Ovary (tissue), 9 donors: ENCODE results near the gene TMSB10. TPM values are rescaled to one million over a fixed set of nuclear protein-coding genes. Genes with fewer than 3 reads are reported as not detected.

Experiments used
- DNase-seq, 5 donors: peaks; one replicate each; pipeline ENCODE4 v3.0.0-alpha.2; 2019 to 2020
- H3K27ac ChIP-seq, 2 donors: fragments of 200-600 bp; one replicate each; pipeline versions ENCODE4 v1.5.1 to v1.8.0; 2019 to 2022
- H3K27me3 ChIP-seq: fragments of 200-600 bp; one replicate; pipeline ENCODE4 v1.8.0; 2022
- H3K36me3 ChIP-seq: fragments of 200-600 bp; sonication (generic); one replicate; pipeline ENCODE4 v1.5.1; 2019
- H3K4me1 ChIP-seq: one replicate; pipeline ENCODE4 v1.8.1; 2013; ENCODE audit warnings: mild to moderate bottlenecking, moderate library complexity; ENCODE audit not compliant: insufficient read depth
- H3K4me3 ChIP-seq: fragments of 200-600 bp; sonication (generic); one replicate; pipeline ENCODE4 v1.5.1; 2017
- H3K9me3 ChIP-seq, 2 donors: fragments of 200-600 bp in 1 of 2; sonication (generic) in 1 of 2; one replicate each; pipeline versions ENCODE4 v1.5.1 to v1.8.1; 2013 to 2019; ENCODE audit warnings: mild to moderate bottlenecking in 1 of 2, moderate library complexity in 1 of 2
- EP300 ChIP-seq: sonication (generic); formaldehyde crosslinking; IDR thresholded peaks from one replicate; pipeline ENCODE4 v1.6.1; 2017; ENCODE audit warnings: antibody characterized with exemption
- POLR2A ChIP-seq: fragments of 450-650 bp; IDR thresholded peaks from one replicate; pipeline ENCODE4 v1.6.1; 2017; ENCODE audit warnings: antibody characterized with exemption, mild to moderate bottlenecking, moderate library complexity
- WGBS, 3 donors: extraction: QIAGEN DNeasy Blood & Tissue Kit in 1 of 3; methylation state at CpG; one replicate each; pipeline versions ENCODE4 v1.1.5 to v1.1.7; 2013 to 2017; 5-methylcytosine and 5-hydroxymethylcytosine counted together
- intact Hi-C, 4 donors: fragments of 100-400 bp; cut with DNase I; formaldehyde crosslinking; loops; one replicate each; pipeline versions ENCODE4 v1.11.0 to v1.15.1; 2022 to 2023
- polyA plus RNA-seq, 2 donors: library from polyadenylated mRNA; stranded (reverse); fragments of 200-250 nt in 1 of 2; fragments of 350-450 nt in 1 of 2; fragmentation: Illumina TruSeq in 1 of 2; extraction: RNeasy Lipid Tissue Mini Kit (QIAGEN cat#74804) in 1 of 2; gene quantifications; one replicate each; pipeline ENCODE4 v1.2.3, GENCODE V29; 2013 to 2014
- total RNA-seq, 7 donors: library from RNA; depleted of rRNA in 2 of 7; stranded (reverse); fragments of >200 nt in 2 of 7; fragmentation: NEBNext Ultra II Directional in 3 of 7; extraction: Animal tissue kit (Norgen Biotek cat#: 25700) in 3 of 7; gene quantifications; one replicate each; pipeline versions ENCODE4 v1.1.0 to v1.2.4, GENCODE V29; 2016 to 2023
- TF ChIP-seq, protein P1 (sequence below), 3 donors: fragments of 450-650 bp in 2 of 3; fragments of 200-600 bp in 1 of 3; IDR thresholded peaks; one replicate each; pipeline versions ENCODE4 v1.5.1 to v1.8.0; 2016 to 2022; ENCODE audit warnings: antibody characterized with exemption in 3 of 3, mild to moderate bottlenecking in 1 of 3
- donor health status: DM: no; HTN: no; CAD: no; lungs with moderate emphysema.
- donor health status: DM: no; HTN: no; CAD: no.
- donor health status: Bipolar disorder and iron deficiency.
- donor health status: DM: yes; HTN: yes; CAD: no.
- donor health status: DM: no; HTN: no; CAD: no.
- donor health status: DM: yes; HTN: yes; CAD: no.

The TMSB10 gene
- total and polyA plus RNA-seq, 9 donors = 1,247 to 5,558 (median 2,639) TPM

DNA sequence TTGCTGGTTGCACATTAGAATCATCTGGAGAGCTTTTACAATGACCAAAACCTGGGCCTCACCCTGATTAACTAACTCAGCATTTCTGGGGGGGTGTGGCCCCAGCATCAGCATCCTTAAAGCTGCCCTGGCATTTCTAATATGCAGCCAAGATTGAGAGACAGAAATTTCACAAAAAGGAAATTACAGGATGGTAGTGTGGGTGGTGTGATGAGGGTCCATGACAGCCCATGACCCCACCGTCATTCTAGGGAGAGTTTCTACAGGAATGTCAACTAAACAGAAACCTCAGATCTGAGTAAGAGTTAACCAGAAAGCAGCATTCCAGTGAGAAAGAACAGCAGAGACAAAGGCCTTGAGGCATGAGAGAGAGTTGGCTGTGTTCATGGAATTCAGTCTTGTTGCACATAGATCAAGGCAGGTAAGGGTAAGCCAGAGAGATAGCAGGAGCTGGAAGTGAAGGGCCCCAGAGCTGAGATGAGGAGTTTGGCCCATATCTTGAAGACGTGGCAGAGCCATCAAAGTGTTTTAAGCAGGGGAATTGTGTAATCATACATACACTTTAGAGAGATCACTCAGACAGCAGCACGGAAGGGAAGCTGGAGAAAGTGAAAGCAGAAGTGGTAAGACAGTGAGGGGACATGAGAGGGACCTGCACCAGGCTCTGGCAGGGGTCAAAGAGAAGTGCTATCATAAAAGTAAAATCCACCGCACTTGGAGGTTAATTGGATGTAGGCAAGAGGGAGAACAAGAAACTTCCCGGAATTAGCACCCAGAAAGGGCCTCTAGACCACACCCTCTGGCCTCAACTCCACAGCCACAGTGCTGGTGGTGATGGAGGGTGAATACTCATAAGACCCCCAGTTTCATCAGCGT is 16.8 kb upstream of the TMSB10 start:
- Histone ChIP-seq H3K4me3 (no peak overlapping the region), H3K36me3 (no peaks in the 10 kb centered on the region), H3K27ac (peak overlapping the region; percentile 32 to 78), H3K4me1 (peaks cover 13% of the 10 kb centered on the region), H3K27me3 (no peaks in the 10 kb centered on the region), H3K9me3 (no peaks in the 10 kb centered on the region)
- WGBS, 3 donors = 8 to 20% (median 11%) methylated on average over 6 of the region's 6 CpGs
- intact Hi-C loops = loop anchor here in 1 of 4 donors (10.0 kb wide), 1 partner anchor 84 kb away; no protein-coding TSS in a partner anchor
- DNase-seq = peak in 1 of 5 donors; percentile 41
- TF ChIP-seq EP300 (no peak), POLR2A (no peak)
- TF ChIP-seq, protein P1, sequence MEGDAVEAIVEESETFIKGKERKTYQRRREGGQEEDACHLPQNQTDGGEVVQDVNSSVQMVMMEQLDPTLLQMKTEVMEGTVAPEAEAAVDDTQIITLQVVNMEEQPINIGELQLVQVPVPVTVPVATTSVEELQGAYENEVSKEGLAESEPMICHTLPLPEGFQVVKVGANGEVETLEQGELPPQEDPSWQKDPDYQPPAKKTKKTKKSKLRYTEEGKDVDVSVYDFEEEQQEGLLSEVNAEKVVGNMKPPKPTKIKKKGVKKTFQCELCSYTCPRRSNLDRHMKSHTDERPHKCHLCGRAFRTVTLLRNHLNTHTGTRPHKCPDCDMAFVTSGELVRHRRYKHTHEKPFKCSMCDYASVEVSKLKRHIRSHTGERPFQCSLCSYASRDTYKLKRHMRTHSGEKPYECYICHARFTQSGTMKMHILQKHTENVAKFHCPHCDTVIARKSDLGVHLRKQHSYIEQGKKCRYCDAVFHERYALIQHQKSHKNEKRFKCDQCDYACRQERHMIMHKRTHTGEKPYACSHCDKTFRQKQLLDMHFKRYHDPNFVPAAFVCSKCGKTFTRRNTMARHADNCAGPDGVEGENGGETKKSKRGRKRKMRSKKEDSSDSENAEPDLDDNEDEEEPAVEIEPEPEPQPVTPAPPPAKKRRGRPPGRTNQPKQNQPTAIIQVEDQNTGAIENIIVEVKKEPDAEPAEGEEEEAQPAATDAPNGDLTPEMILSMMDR (IDR thresholded peaks at IDR 0.05) = no peak

DNA sequence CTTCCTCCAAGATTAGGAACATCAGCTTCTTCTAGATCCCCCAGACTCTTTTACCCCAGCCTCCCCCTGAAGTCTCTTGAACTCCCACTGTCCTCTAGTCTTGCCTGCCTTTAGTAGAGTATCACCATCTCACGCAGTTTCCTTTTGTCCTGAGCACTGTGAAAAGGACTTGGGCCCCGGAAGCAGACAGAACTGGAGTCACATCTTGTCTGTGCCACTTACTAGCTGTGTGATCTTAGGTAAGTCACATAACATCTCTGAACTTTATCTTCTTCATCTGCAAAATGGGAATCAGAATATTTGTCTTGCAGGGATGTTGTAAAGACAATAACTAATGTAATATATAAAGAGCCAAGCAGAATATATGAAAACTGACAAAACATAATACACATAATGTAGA is 16.1 kb upstream of the TMSB10 start:
- Histone ChIP-seq H3K4me3 (no peak overlapping the region), H3K27me3 (no peaks in the 10 kb centered on the region), H3K9me3 (no peaks in the 10 kb centered on the region), H3K27ac (peak overlapping the region; percentile 32 to 78), H3K36me3 (no peaks in the 10 kb centered on the region), H3K4me1 (peaks cover 9% of the 10 kb centered on the region)
- whole genome bisulfite sequencing, 3 donors = 94 to 98% (median 97%) methylated on average over 2 of the region's 2 CpGs
- intact Hi-C loops = loop anchor here in 1 of 4 donors (10.0 kb wide), 1 partner anchor 85 kb away; no protein-coding TSS in a partner anchor
- no peak for DNase-seq
- no peak for TF ChIP-seq POLR2A
- no peak for TF ChIP-seq EP300

DNA sequence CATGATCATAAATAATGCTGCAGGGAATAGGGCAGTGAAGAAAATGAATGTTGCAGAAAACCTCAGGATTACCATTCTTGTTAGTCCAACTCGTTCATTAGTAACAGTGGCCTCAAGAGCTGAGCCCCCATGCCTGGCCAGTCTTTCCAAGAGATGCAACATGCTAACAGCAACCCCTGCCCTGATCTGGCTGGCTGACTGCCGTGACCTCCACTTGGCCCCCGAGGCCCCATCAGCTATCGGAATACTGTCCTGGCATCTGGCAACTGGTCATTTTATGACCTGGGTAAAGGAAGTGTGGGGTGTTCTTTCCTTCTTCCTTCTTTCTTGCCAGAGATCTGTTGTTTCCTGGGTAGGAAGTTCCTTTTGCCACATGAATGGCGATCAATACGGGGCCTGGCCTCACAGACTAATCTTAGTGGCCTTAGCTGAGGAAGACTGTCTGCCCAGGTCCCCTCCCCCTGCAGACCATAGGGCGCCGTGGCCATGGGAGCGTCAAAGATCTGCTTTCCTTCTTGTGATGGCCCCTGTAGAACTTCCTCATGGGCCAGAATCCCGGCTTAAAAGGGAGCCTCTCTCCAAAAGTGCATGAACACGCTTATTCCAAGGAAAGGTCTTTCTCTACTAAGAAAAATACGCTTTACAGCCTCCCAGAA is 14.0 kb upstream of the TMSB10 start:
- no peaks in the 10 kb centered on the region for H3K9me3 ChIP-seq
- WGBS, 3 donors = 89 to 94% (median 93%) methylated on average over 12 of the region's 12 CpGs
- TF ChIP-seq POLR2A = no peak
- TF ChIP-seq EP300 = no peak
- TF ChIP-seq, protein P1 (IDR thresholded peaks at IDR 0.05) = no peak
- intact Hi-C loops = no loop called here
- DNase-seq = peak in 1 of 5 donors; percentile 29
- H3K4me1 ChIP-seq = peaks cover 12% of the 10 kb centered on the region
- H3K27me3 ChIP-seq = no peaks in the 10 kb centered on the region
- H3K36me3 ChIP-seq = no peaks in the 10 kb centered on the region
- no peak overlapping the region for H3K27ac ChIP-seq
- no peak overlapping the region for H3K4me3 ChIP-seq

DNA sequence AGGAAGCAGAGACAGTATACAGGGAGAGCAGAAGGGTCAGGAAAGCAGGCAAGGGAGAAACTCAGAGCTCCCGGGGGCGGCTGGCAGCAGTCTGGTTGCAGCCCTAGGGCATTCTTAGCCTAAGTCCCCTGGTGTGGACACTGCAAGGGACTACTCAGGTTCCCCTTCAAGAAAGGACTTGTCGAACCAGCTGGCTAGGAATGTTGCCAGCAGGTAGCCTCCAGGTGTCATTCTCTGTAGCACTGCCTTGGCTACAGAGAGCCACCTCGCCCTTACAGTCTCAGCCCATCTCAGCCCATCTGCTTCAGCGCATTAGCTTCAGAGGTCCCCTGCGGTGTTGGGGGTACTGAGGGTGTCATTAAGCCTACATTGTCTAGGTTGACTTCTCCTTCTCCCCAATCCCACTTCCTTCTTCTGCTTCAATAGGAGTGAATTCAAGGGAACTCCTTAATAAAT is 11.3 kb upstream of the TMSB10 start:
- Histone ChIP-seq H3K4me3 (no peak overlapping the region), H3K4me1 (peaks cover 13% of the 10 kb centered on the region), H3K27me3 (no peaks in the 10 kb centered on the region), H3K36me3 (no peaks in the 10 kb centered on the region), H3K9me3 (no peaks in the 10 kb centered on the region), H3K27ac (peak overlapping the region in 1 of 2 donors; percentile 66)
- TF ChIP-seq EP300 = no peak
- TF ChIP-seq POLR2A = no peak
- TF ChIP-seq, protein P1 (IDR thresholded peaks at IDR 0.05) = no peak
- WGBS, 3 donors = 91 to 95% (median 94%) methylated on average over 6 of the region's 6 CpGs
- intact Hi-C loops = no loop called here
- DNase-seq = no peak
